Ramos (cell line): ENCODE data around the gene CRB3.

Experiments
- in situ Hi-C: fragments of 300-500 bp; cut with MboI; formaldehyde crosslinking; loops from one replicate; pipeline ENCODE4 v1.14.3; 2022; ENCODE audit warnings: low sequenced_read_pairs; ENCODE audit not compliant: unreplicated experiment

The CRB3 gene

GRCh38 chr19:6465006-6465405 lies 935 bp downstream of the CRB3 start:
- in situ Hi-C loops = no loop called here

GRCh38 chr19:6465663-6466062 lies 1.6 kb downstream of the CRB3 start:
- in situ Hi-C loops = no loop called here

DNA sequence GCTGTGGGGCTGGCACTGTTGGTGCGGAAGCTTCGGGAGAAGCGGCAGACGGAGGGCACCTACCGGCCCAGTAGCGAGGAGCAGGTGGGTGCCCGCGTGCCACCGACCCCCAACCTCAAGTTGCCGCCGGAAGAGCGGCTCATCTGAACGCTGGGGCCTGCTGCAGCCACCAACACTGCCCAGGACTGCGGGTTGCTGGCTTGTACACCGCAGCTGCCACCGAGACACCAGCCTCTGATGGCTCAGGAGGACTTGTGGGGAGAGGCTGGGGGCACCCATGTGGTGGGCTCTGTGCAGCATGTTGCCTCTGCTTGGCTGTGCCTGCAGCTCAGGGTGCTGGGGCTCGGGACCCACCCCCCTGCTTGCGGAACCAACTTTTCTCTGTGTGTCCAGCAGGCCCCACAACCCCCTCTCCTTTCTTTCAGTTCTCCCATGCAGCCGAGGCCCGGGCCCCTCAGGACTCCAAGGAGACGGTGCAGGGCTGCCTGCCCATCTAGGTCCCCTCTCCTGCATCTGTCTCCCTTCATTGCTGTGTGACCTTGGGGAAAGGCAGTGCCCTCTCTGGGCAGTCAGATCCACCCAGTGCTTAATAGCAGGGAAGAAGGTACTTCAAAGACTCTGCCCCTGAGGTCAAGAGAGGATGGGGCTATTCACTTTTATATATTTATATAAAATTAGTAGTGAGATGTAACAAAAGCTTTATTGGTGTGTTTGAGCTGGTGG lies 2.6 kb downstream of the CRB3 start:
- in situ Hi-C loops = no loop called here

DNA sequence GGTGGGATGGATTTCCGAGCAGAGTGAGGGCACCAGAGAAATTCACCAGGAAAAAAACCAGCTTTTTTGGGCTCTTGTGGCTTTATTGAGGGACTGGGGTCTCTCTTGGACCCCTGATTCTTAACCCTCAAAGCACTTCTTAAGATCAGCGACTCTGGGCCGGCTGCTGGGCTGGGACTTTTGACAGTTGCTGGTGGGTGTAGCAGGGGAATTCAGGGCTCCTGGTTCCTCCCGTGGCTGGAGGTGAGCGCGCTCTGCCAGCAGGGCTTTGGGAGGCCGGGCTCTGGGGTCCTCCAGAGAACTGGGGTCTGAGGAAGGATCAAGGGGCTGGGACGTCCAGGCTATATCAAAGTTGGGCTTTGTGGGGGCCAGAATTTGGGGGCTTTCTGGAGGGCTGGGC lies 3.3 kb downstream of the CRB3 start:
- in situ Hi-C loops = no loop called here

GRCh38 chr19:6470173-6470572 lies 6.1 kb downstream of the CRB3 start:
- in situ Hi-C loops = no loop called here

GRCh38 chr19:6471076-6471475 lies 7.0 kb downstream of the CRB3 start:
- in situ Hi-C loops = no loop called here

DNA sequence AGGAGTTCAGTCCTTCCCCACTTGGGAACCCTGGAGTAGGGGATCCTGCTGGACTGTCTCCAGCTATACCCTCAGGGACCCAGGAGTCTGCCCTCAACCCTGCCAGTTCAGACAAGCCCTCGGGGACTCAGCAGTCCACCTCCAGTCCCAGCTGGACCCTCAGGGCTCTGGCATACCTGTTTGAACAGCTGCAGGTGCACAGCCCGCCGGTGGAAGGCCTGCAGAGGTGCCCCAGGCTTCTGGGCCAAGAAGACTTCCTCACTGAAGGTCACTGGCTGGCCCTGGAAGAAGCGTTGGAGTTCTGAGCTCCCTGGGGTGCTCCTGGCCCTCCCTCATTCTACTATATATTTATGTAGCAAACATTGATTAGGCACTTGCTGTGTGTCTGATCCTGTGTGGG lies 8.6 kb downstream of the CRB3 start:
- in situ Hi-C loops = no loop called here

DNA sequence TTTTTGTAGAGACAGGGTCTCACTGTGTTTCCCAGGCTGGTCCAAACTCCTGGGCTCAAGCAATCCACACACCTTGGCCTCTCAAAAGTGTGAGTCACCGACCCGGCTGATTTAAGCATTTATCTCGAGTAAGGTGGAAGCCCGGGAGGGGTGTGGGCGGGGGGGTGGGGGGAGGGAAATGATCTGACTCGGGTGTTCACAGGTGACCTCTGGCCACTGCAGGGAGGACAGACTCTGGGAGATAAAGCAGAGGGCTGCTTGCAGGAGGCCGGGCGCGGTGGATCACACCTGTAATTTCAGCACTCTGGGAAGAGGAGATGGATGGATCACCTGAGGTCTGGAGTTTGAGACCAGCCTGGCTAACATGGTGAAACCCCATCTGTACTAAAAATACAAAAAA lies 9.6 kb downstream of the CRB3 start:
- in situ Hi-C loops = no loop called here

DNA sequence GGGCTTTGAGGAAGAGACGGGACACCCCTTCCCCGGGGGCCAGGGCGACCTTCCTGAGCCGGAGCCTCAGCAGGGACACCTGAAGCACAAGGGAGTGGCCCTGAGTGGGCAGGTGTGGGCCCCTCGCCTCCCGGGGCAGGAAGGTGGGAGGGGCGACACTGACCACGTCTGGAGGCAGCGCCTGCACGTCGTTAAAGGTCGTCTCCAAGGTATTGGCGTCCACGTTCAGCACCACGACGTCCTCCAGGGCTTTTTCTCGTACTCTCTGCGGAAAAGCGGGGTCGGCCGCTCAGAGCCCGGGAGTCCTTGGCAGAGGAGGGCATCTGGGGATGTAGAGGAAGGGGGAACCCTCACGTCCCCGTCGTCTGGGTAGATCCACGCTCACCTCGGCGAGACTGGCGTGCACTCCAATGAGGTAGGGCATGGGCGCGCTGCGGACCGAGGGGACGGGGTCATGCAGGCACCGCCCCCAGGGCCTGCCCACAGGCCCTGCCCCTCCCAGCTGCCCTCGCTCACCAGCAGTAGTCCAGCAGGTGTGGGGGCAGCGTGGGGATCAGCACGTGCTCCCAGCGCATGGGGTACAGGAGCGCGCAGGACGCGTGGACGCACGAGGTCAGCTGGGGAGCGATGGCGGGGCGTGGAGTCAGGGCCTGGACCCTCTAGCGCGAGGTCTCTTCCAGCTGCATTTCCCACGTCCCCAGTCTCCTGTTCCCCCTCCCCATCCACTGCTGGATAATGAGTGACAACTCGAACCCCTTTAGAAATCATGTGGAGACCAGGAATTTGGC lies 11.4 kb downstream of the CRB3 start:
- in situ Hi-C loops = no loop called here

DNA sequence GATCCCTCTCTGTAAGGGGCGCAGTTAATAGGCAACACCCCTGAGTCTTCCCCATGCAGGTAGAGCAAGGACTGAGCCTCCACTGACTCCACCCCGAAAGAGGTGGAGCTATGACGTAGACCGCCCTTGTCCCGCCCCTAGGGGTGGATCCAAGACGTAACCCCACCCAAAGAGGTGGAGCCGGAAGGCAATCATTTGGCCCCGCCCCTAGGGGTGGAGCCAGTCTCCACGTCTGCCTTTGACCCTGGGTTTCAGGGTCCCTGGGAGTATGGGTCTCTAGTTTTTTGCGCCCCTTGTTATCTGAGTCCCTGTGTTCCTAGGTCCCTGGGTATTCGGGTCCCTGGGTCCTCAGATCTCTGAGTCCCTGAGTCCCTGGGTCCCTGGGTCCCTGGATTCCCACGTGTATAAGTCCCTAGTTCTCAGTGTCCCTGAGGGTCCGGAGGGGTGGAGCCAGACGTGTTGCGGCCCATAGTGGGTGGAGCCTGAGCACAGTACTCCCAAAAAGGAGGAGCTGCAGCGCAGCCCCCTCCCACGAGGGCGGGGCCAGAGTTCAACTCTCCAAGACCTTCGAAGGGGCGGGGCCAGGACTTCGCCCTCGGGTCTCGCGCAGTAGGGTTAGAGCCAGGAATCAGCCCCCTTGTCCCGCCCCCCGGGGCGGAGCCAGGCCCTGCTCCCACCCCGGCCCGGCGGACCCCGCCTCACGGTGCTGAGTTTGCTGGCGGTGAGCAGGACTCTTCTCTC lies 12.3 kb downstream of the CRB3 start:
- in situ Hi-C loops = no loop called here

GRCh38 chr19:6476896-6477431 lies 12.9 kb downstream of the CRB3 start:
- in situ Hi-C loops = no loop called here

- in situ Hi-C loops = no loop called here
Measured at GRCh38 chr19:6478815-6479214, 14.7 kb downstream of the CRB3 start.

DNA sequence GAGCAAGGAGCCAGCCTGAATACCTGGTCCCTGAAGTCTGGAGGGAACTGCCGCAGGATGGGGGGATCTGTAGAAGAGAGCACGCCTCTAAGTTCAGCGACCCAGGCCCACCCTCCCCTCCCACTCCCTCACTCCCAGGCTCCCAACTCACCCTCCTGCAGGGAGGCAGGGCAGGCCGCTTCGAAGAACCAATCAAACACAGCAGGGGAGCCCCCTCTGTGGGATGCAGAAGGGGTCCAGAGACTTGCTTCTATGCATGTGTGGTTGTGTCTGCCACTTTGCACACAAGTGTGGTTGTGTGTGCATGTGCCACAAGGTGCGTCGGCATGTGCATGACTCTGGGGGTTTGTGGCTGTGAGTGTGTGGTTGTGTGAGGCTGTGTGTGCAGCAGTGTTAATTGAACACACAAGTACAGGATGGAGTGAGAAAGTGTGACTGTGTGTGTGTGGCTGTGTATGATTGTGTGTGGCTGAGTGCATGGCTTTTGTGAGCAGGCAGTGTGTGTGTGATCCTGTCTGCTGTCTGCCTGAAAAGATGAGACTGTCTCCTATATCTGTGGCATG lies 15.8 kb downstream of the CRB3 start:
- in situ Hi-C loops = no loop called here

GRCh38 chr19:6480848-6481415 lies 16.9 kb downstream of the CRB3 start:
- in situ Hi-C loops = no loop called here

DNA sequence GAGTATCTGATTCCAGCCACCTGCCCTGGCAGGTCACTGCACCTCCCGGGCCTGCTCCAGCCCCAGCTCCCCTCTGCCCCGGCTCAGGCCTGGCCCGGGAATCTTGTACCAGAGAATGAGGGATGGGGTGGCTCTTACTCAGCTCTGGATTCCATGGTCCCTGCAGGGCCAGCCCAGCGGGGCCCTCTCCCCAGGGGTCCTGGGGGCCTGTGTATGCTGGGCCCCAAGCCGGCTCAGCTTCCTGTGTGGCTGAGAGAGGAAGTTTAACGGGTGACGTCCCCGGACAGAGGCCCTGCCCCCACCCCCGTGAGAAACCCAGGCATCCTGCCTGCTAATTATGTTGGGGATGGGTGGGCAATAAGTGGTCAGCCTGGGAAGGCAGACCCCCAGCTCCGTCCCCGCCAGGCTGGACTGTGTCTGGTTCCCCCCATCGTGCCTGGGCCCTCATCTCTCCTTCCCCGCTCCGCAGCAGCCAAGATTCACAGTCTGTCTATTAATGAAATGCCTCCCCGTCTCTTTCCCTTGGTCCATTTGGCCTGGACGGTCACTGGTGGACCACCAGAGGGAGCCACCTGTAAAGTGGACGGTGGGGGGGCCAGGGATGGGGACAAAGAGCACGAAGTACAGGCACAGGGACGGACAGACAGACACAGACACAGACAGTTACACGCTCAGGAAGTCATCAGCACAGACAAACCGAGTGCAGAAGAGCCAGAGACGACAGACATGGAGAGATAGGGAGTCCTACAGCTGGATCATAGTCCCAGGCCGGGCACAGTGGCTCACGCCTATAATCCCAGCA lies 17.7 kb downstream of the CRB3 start, which contains the start of gene DENND1C:
TSS of gene DENND1C (minus strand) at position 247 of the 802 bp plus-strand sequence. CDS start at position 155, 92 bp downstream.
- in situ Hi-C loops = no loop called here

- in situ Hi-C loops = no loop called here
Measured at GRCh38 chr19:6482343-6482686, 18.2 kb downstream of the CRB3 start.

DNA sequence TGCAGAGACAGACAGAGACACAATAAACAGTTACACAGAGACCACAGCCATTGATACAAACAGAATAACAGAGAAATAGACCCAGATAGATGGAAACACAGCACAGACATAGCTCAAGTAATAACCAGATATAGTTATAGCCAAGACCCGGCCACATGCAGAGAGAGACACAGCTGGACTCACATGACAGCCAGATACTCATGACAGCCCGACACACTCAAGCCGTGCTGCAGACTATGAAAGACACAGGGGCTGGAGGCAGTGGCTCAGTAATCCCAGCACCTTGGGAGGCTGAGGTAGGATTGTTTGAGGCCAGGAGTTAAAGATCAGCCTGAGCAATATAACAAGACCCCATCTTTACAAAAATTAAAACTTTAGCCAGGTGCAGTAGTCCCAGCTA lies 19.2 kb downstream of the CRB3 start:
- in situ Hi-C loops = no loop called here

DNA sequence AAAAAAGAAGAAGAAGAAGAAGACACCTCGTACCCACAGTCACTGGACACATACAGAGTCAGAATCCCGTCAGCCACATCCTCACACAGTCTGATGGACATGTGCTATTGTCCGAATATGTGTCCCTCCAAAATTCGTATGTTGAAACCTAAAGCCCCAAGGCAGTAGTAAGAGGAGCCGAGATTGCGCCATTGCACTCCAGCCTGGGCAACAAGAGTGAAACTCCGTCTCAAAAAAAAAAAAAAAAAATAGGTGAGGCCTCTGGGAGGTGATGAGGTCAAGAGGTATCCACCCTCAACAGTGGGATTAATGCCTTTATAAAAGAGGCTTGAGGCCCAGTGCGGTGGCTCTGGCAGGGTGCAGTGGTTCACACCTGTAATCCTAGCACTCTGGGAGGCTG lies 20.2 kb downstream of the CRB3 start:
- in situ Hi-C loops = no loop called here

- in situ Hi-C loops = no loop called here
Measured at GRCh38 chr19:6484831-6485230, 20.8 kb downstream of the CRB3 start.
